K562 (cell line): ENCODE measurements around the gene SMAD4. TPM values are rescaled to one million over a fixed set of nuclear protein-coding genes. Genes with fewer than 3 reads are reported as not detected.

ENCODE experiments used
- ATAC-seq: fragments of 200-7000 bp; cut with Tn5 transposase; 3 replicates; pipeline ENCODE4 v1.9.1; 2020; ENCODE audit warnings: moderate library complexity
- BruUV-seq: library from RNA; stranded (reverse); fragments of 400-500 nt; replicated peaks from 2 replicates; lab custom pipeline; 2021; lab: Mats Ljungman, UMichigan
- CTCF ChIA-PET: fragments of 300-600 bp; formaldehyde crosslinking; extraction: SDS; loops from one replicate; lab custom pipeline; 2021; ENCODE audit warnings: low intra/inter-chr PET ratio; lab: Yijun Ruan, JAX
- POLR2A ChIA-PET: fragments of 300-600, 350-650 bp; sonication (Branson Sonifier 250); formaldehyde crosslinking; extraction: SDS; loops from one replicate; lab custom pipeline; 2021; ENCODE audit warnings: antibody characterized with exemption, inconsistent platforms; lab: Yijun Ruan, JAX
- DNase-seq, 4 experiments: peaks; one replicate each; pipeline versions ENCODE4 v3.0.0 to v3.0.0-alpha.2; 2011 to 2018; ENCODE audit warnings: low spot score in 3 of 4, mixed read lengths in 3 of 4; ENCODE audit errors: extremely low read depth in 1 of 4
- FAIRE-seq: peaks from 2 replicates; lab custom pipeline; 2011; peaks lifted over from hg19 to GRCh38; lab: Jason Lieb, UNC
- H2AFZ ChIP-seq: 2 replicates; pipeline ENCODE4 v1.6.0; 2011; ENCODE audit warnings: low read depth, low read length, control low read depth, inconsistent platforms
- H3K27ac ChIP-seq: fragments of 200-600 bp; 3 replicates; pipeline ENCODE4 v1.8.0; 2011; ENCODE audit warnings: low read depth, mild to moderate bottlenecking, control low read depth, inconsistent platforms, low read length, moderate library complexity, mixed read lengths; ENCODE audit errors: extremely low read depth
- H3K27me3 ChIP-seq, 2 experiments: fragments of 300-600 bp in 1 of 2; 2 replicates in 1 of 2; 3 replicates in 1 of 2; pipeline versions ENCODE4 v1.6.0 to v1.8.0; 2011; ENCODE audit warnings: inconsistent platforms in 2 of 2, low read length in 2 of 2, mild to moderate bottlenecking in 1 of 2, mixed read lengths in 1 of 2, moderate library complexity in 1 of 2; ENCODE audit not compliant: control insufficient read depth in 2 of 2, insufficient read depth in 2 of 2
- H3K36me3 ChIP-seq: fragments of 300-600 bp; 3 replicates; pipeline ENCODE4 v1.8.0; 2011; ENCODE audit warnings: mild to moderate bottlenecking, low read length, inconsistent platforms; ENCODE audit not compliant: control insufficient read depth, insufficient read depth
- H3K4me1 ChIP-seq, 2 experiments: fragments of 200-600 bp in 1 of 2; replicated peaks in 1 of 2; 2 replicates in 1 of 2; 3 replicates in 1 of 2; pipeline versions ENCODE4 v1.5.1 to v1.8.0; 2011; ENCODE audit warnings: inconsistent platforms in 2 of 2, low read length in 2 of 2, mild to moderate bottlenecking in 1 of 2, mixed read lengths in 1 of 2, moderate library complexity in 1 of 2; ENCODE audit not compliant: control insufficient read depth in 2 of 2, insufficient read depth in 2 of 2
- H3K4me2 ChIP-seq: 2 replicates; pipeline ENCODE4 v1.6.1; 2011; ENCODE audit warnings: low read length, control low read depth, inconsistent platforms, mixed read lengths; ENCODE audit not compliant: insufficient read depth
- H3K4me3 ChIP-seq: fragments of 200-600 bp; sonication (generic), shearing (Covaris generic); 2 replicates; pipeline ENCODE4 v1.5.1; 2016; ENCODE audit warnings: control low read depth, inconsistent platforms
- H3K79me2 ChIP-seq: fragments of 200-600 bp; 3 replicates; pipeline ENCODE4 v1.8.0; 2011; ENCODE audit warnings: low read length, inconsistent platforms; ENCODE audit not compliant: control insufficient read depth, insufficient read depth
- H3K9ac ChIP-seq, 2 experiments: 2 replicates each; pipeline versions ENCODE4 v1.6.0 to v1.6.1; 2011; ENCODE audit warnings: low read depth in 2 of 2, low read length in 2 of 2, control low read depth in 1 of 2, inconsistent platforms in 1 of 2, mild to moderate bottlenecking in 1 of 2, mixed read lengths in 1 of 2; ENCODE audit not compliant: insufficient read depth in 1 of 2
- H3K9me1 ChIP-seq: one replicate; pipeline ENCODE4 v1.6.0; 2011; ENCODE audit warnings: inconsistent platforms, mild to moderate bottlenecking, low read length, moderate library complexity; ENCODE audit not compliant: control insufficient read depth, insufficient read depth
- H3K9me3 ChIP-seq: replicated peaks from 2 replicates; pipeline ENCODE4 v1.5.1; 2011; ENCODE audit warnings: low read depth, low read length, inconsistent platforms; ENCODE audit not compliant: control insufficient read depth, insufficient read depth
- H4K20me1 ChIP-seq: replicated peaks from 2 replicates; pipeline ENCODE4 v1.6.1; 2011; ENCODE audit warnings: low read length, inconsistent platforms, mixed read lengths; ENCODE audit not compliant: control insufficient read depth, insufficient read depth
- CEBPG ChIP-seq, 3 experiments: fragments of 200-800 bp in 1 of 3; sonication (Bioruptor generic) in 1 of 3; sonication (generic) in 1 of 3; formaldehyde crosslinking in 1 of 3; IDR thresholded peaks in 2 of 3; conservative IDR thresholded peaks in 1 of 3; 2 replicates each; pipeline versions ENCODE4 v1.6.1 to v1.8.0; 2016 to 2022; ENCODE audit warnings: missing compliant biosample characterization in 2 of 3, missing genetic modification characterization in 2 of 3, mild to moderate bottlenecking in 1 of 3, missing genetic modification reagents in 1 of 3
- DPF2 ChIP-seq: fragments of 450-650 bp; IDR thresholded peaks from 2 replicates; pipeline ENCODE4 v1.6.1; 2016
- HCFC1 ChIP-seq: IDR thresholded peaks from 2 replicates; pipeline ENCODE4 v1.6.1; 2012; ENCODE audit warnings: low read depth, low read length, improper control_type of control experiment
- HDAC1 ChIP-seq, 2 experiments: fragments of 450-650 bp; IDR thresholded peaks; 2 replicates each; pipeline ENCODE4 v1.6.1; 2016 to 2017; ENCODE audit warnings: inconsistent platforms in 1 of 2, mild to moderate bottlenecking in 1 of 2, moderate library complexity in 1 of 2
- NFIC ChIP-seq: fragments of 450-650 bp; IDR thresholded peaks from 2 replicates; pipeline ENCODE4 v1.6.1; 2017; ENCODE audit warnings: mild to moderate bottlenecking, inconsistent platforms
- TAF9B ChIP-seq: fragments of 450-650 bp; IDR thresholded peaks from 2 replicates; pipeline ENCODE4 v1.6.1; 2018; ENCODE audit warnings: mild to moderate bottlenecking; ENCODE audit not compliant: partially characterized antibody
- TOE1 ChIP-seq, 2 experiments: fragments of 450-650 bp in 1 of 2; sonication (generic) in 1 of 2; formaldehyde crosslinking in 1 of 2; IDR thresholded peaks; 2 replicates each; pipeline versions ENCODE4 v1.7.1 to v1.8.0; 2016 to 2022; ENCODE audit warnings: borderline replicate concordance in 2 of 2, mild to moderate bottlenecking in 2 of 2, antibody characterized with exemption in 1 of 2, inconsistent platforms in 1 of 2, low read depth in 1 of 2, missing genetic modification reagents in 1 of 2, moderate library complexity in 1 of 2
- ZNF134 ChIP-seq: fragments of 250-450 bp; sonication (Bioruptor Pico); conservative IDR thresholded peaks from 2 replicates; pipeline ENCODE4 v1.4.0; 2020
- ZNF253 ChIP-seq: fragments of 250-450 bp; sonication (Bioruptor Pico); conservative IDR thresholded peaks from 2 replicates; pipeline ENCODE4 v1.6.1; 2021; ENCODE audit warnings: mild to moderate bottlenecking
- whole genome bisulfite sequencing: fragments of 100-300 bp; shearing (Covaris generic); methylation state at CpG from one replicate; pipeline ENCODE4 v1.1.6; 2016; ENCODE audit warnings: low coverage, mixed read lengths; ENCODE audit not compliant: insufficient coverage; ENCODE audit errors: missing lambda C conversion rate; 5-methylcytosine and 5-hydroxymethylcytosine counted together
- in situ Hi-C: fragments of 300-500 bp; cut with MboI; formaldehyde crosslinking; loops from 4 replicates; pipeline ENCODE4 v1.15.0; 2018; ENCODE audit warnings: inconsistent platforms, mixed read lengths
- intact Hi-C: fragments of 100-400 bp; cut with micrococcal nuclease; formaldehyde crosslinking; loops from 2 replicates; pipeline ENCODE4 v1.14.2; 2022
- polyA plus RNA-seq, 8 experiments: library from polyadenylated mRNA; depleted of rRNA in 4 of 8; stranded (reverse) in 5 of 8; unstranded in 3 of 8; fragments of >200 nt; fragmentation: Nextera tagmentation in 2 of 8; fragmentation: Illumina TruSeq in 1 of 8; extraction: Ambion mirVana in 2 of 8; extraction: Trizol in 1 of 8; gene quantifications; 2 replicates each; pipeline versions ENCODE4 v1.2.1 to v1.2.3, GENCODE V29; 2011 to 2014; ENCODE audit warnings: inconsistent platforms in 1 of 8, missing spikeins in 1 of 8
- total RNA-seq, 7 experiments: library from RNA; depleted of rRNA in 6 of 7; stranded (reverse); fragments of >200 nt in 6 of 7; fragmentation: Illumina TruSeq in 2 of 7; extraction: Trizol in 2 of 7; gene quantifications; 2 replicates each; pipeline versions ENCODE4 v1.2.1 to v1.2.3, GENCODE V29; 2011 to 2021; ENCODE audit warnings: low replicate concordance in 1 of 7
- TF ChIP-seq, protein P1 (sequence below): IDR thresholded peaks from 3 replicates; pipeline ENCODE4 v1.6.1; 2011; ENCODE audit warnings: borderline replicate concordance, mild to moderate bottlenecking; ENCODE audit not compliant: insufficient read length, insufficient read depth
- TF ChIP-seq, protein P2 (sequence below): sonication (generic); formaldehyde crosslinking; IDR thresholded peaks from 2 replicates; pipeline ENCODE4 v1.8.1; 2023; ENCODE audit warnings: mild to moderate bottlenecking, missing genetic modification reagents
- TF ChIP-seq, protein P3 (sequence below): fragments of 200-800 bp; sonication (Bioruptor generic); IDR thresholded peaks from 2 replicates; pipeline ENCODE4 v1.6.1; 2017; ENCODE audit warnings: missing genetic modification characterization, missing compliant biosample characterization
- TF ChIP-seq, protein P4 (sequence below): IDR thresholded peaks from 2 replicates; pipeline ENCODE4 v1.6.1; 2014; ENCODE audit warnings: antibody characterized with exemption

The SMAD4 gene
- total and polyA plus RNA-seq, 9 of the 15 experiments (the other 6 are each of a cell fraction or from before 2014, with no cell fraction given) = 5.7 to 55.0 (median 39.4) TPM

DNA sequence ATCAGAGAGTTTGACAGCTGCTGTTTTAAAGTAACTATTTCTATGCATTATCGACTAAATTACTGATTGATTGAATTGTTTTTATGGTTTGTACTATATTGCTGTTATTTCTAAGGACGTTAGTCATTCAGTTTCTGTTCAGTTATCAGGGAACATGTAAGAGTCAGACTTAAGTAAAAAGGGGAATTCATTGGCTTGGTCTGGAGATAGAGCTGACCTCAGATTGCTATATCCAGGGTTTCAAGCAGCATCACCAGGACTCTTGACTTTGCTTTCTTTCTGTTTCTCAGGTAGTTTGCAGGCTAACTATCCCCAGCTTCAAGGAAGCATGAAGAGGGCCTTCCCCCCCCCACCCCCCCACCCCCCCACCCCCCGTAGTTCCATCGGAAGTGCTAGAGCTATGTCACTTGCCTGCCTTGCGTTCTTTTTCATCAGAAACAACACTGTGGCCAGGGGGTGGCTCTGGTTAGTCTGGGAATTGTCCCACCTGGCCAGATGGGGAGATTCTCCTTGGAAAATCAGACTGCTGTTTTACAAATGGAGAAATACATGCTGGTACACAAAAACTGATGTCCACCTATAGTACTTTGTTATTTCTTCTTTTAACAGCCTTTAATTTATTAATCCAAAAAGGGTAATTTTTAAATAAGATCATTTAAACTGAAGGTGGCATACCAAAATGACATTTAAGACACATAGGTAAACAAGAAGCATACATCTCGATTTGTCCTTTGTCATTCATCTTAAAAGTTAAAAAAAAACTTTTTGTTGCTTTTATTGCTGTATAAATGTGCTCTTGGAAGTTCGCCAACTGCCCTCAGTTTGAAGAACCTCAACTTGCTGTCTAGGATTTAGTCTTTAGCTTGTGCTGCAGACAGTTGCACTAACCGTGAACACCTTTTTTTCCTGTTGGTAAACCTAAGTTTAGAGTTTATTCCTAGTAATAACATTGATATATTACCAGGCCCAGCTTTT is 9.4 kb downstream of the SMAD4 start:
- no peak overlapping the region for H3K4me3 ChIP-seq
- peaks cover 96% of the 10 kb centered on the region for H3K79me2 ChIP-seq
- WGBS = 35% methylated on average over 8 of the region's 8 CpGs
- H3K36me3 ChIP-seq = peaks cover 6% of the 10 kb centered on the region; the same call in 2 of the 3 replicates
- ATAC-seq (peak; percentile 79), FAIRE-seq (peak; percentile 44), DNase-seq (peak in 3 of 4 experiments; percentile 9 to 26 (median 20))
- no peak overlapping the region for H2AFZ ChIP-seq
- POLR2A ChIA-PET = interaction anchor here (0.5 to 2.2 kb wide), 6 partner anchors 10 to 274 kb away, joined by 3 to 9 read pairs (median 4); partner anchors contain the start of gene SMAD4
- no peaks in the 10 kb centered on the region for H3K27me3 ChIP-seq
- peaks cover 26% of the 10 kb centered on the region for H4K20me1 ChIP-seq
- BruUV-seq = no TSS peak
- no peak overlapping the region for H3K27ac ChIP-seq
- intact Hi-C loops = no loop called here
- no peak overlapping the region for H3K9ac ChIP-seq
- H3K4me2 ChIP-seq = no peak overlapping the region
- H3K9me1 ChIP-seq = no peaks in the 10 kb centered on the region
- in situ Hi-C loops = no loop called here
- CTCF ChIA-PET = no interaction called here
- peaks cover 4 to 14% of the 10 kb centered on the region in 2 experiments; a peak in 4 of 5 replicates for H3K4me1 ChIP-seq
- H3K9me3 ChIP-seq = no peaks in the 10 kb centered on the region
- no peak for TF ChIP-seq ZNF253 (CRISPR knock-in tag)
- TF ChIP-seq HCFC1 = no peak
- TF ChIP-seq, protein P1, sequence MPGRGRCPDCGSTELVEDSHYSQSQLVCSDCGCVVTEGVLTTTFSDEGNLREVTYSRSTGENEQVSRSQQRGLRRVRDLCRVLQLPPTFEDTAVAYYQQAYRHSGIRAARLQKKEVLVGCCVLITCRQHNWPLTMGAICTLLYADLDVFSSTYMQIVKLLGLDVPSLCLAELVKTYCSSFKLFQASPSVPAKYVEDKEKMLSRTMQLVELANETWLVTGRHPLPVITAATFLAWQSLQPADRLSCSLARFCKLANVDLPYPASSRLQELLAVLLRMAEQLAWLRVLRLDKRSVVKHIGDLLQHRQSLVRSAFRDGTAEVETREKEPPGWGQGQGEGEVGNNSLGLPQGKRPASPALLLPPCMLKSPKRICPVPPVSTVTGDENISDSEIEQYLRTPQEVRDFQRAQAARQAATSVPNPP = no peak
- no peak for TF ChIP-seq DPF2
- TF ChIP-seq, protein P2, sequence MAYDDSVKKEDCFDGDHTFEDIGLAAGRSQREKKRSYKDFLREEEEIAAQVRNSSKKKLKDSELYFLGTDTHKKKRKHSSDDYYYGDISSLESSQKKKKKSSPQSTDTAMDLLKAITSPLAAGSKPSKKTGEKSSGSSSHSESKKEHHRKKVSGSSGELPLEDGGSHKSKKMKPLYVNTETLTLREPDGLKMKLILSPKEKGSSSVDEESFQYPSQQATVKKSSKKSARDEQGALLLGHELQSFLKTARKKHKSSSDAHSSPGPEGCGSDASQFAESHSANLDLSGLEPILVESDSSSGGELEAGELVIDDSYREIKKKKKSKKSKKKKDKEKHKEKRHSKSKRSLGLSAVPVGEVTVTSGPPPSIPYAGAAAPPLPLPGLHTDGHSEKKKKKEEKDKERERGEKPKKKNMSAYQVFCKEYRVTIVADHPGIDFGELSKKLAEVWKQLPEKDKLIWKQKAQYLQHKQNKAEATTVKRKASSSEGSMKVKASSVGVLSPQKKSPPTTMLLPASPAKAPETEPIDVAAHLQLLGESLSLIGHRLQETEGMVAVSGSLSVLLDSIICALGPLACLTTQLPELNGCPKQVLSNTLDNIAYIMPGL = no peak
- TF ChIP-seq, protein P3, sequence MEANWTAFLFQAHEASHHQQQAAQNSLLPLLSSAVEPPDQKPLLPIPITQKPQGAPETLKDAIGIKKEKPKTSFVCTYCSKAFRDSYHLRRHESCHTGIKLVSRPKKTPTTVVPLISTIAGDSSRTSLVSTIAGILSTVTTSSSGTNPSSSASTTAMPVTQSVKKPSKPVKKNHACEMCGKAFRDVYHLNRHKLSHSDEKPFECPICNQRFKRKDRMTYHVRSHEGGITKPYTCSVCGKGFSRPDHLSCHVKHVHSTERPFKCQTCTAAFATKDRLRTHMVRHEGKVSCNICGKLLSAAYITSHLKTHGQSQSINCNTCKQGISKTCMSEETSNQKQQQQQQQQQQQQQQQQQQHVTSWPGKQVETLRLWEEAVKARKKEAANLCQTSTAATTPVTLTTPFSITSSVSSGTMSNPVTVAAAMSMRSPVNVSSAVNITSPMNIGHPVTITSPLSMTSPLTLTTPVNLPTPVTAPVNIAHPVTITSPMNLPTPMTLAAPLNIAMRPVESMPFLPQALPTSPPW (CRISPR knock-in tag) = peak; percentile 50
- TF ChIP-seq HDAC1 (IDR thresholded peaks at IDR 0.05) = no peak
- no peak for TF ChIP-seq TAF9B
- no peak for TF ChIP-seq TOE1 (IDR thresholded peaks at IDR 0.05; ENCODE audit: borderline replicate concordance)
- no peak for TF ChIP-seq TOE1 (CRISPR knock-in tag; IDR thresholded peaks at IDR 0.05; ENCODE audit: borderline replicate concordance, low read depth)
- TF ChIP-seq, protein P4, sequence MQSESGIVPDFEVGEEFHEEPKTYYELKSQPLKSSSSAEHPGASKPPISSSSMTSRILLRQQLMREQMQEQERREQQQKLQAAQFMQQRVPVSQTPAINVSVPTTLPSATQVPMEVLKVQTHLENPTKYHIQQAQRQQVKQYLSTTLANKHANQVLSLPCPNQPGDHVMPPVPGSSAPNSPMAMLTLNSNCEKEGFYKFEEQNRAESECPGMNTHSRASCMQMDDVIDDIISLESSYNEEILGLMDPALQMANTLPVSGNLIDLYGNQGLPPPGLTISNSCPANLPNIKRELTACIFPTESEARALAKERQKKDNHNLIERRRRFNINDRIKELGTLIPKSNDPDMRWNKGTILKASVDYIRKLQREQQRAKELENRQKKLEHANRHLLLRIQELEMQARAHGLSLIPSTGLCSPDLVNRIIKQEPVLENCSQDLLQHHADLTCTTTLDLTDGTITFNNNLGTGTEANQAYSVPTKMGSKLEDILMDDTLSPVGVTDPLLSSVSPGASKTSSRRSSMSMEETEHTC = no peak
- no peak for TF ChIP-seq ZNF134
- peak; percentile 61 for TF ChIP-seq NFIC
- TF ChIP-seq CEBPG (CRISPR knock-in tag; IDR thresholded peaks at IDR 0.05) = 0 out of 2 replicates have a peak, but pooled peaks have one; percentile 17
- TF ChIP-seq CEBPG (tag; conservative IDR thresholded peaks at IDR 0.05 in 1 of 2, IDR thresholded peaks at IDR 0.05 in 1 of 2) = no peak
